ENCODE measurements around the gene SERP2. TPM values are rescaled to one million over a fixed set of nuclear protein-coding genes. Genes with fewer than 3 reads are reported as not detected.

Gene SERP2
- total RNA-seq, 1 donor from 2014 or later = 0.24 TPM

GRCh38 chr13:44423824-44424223 lies 50.2 kb downstream of the SERP2 start:
- Mint-ChIP-seq H3K27me3 (peaks cover 23% of the 10 kb centered on the region), H3K36me3 (ENCODE audit: low read depth) (no peaks in the 10 kb centered on the region), H3K4me1 (peaks cover 4% of the 10 kb centered on the region), H3K27ac (no peak overlapping the region), H3K4me3 (no peak overlapping the region), H3K9me3 (no peaks in the 10 kb centered on the region)
- no peak for TF ChIP-seq CTCF (IDR thresholded peaks at IDR 0.05)
- ATAC-seq (ENCODE audit: low read depth) (no peak), DNase-seq (no peak)
- intact Hi-C loops (cut with micrococcal nuclease) = no loop called here
- POLR2A ChIA-PET = interaction anchor here (0.8 kb wide), 1 partner anchor 11 kb away, joined by 3 read pairs; no protein-coding TSS in a partner anchor
- CTCF ChIA-PET = no interaction called here

- intact Hi-C loops (cut with micrococcal nuclease) = no loop called here
- TF ChIP-seq CTCF (IDR thresholded peaks at IDR 0.05) = no peak
- no peaks in the 10 kb centered on the region for H3K9me3 Mint-ChIP-seq
- DNase-seq (no peak), ATAC-seq (ENCODE audit: low read depth) (no peak)
- H3K27ac Mint-ChIP-seq = no peak overlapping the region
- H3K4me1 Mint-ChIP-seq = peaks cover 4% of the 10 kb centered on the region
- CTCF ChIA-PET = no interaction called here
- POLR2A ChIA-PET = interaction anchor here (1.1 kb wide), 1 partner anchor 10 kb away, joined by 3 read pairs; no protein-coding TSS in a partner anchor
- H3K27me3 Mint-ChIP-seq = peaks cover 23% of the 10 kb centered on the region
- no peak overlapping the region for H3K4me3 Mint-ChIP-seq
- no peaks in the 10 kb centered on the region for H3K36me3 Mint-ChIP-seq (ENCODE audit: low read depth)
Observed at GRCh38 chr13:44425041-44425814, 51.6 kb downstream of the SERP2 start.

- H3K4me1 Mint-ChIP-seq = peaks cover 4% of the 10 kb centered on the region
- DNase-seq = no peak
- no peak overlapping the region for H3K27ac Mint-ChIP-seq
- POLR2A ChIA-PET = interaction anchor here (1.1 kb wide), 1 partner anchor 9 kb away, joined by 3 read pairs; no protein-coding TSS in a partner anchor
- TF ChIP-seq CTCF (IDR thresholded peaks at IDR 0.05) = no peak
- no peaks in the 10 kb centered on the region for H3K36me3 Mint-ChIP-seq (ENCODE audit: low read depth)
- intact Hi-C loops (cut with micrococcal nuclease) = no loop called here
- CTCF ChIA-PET = no interaction called here
- no peaks in the 10 kb centered on the region for H3K9me3 Mint-ChIP-seq
- ATAC-seq (ENCODE audit: low read depth) = no peak
- H3K4me3 Mint-ChIP-seq = no peak overlapping the region
- H3K27me3 Mint-ChIP-seq = peaks cover 23% of the 10 kb centered on the region
Observed at GRCh38 chr13:44425815-44426078, 52.1 kb downstream of the SERP2 start.

- CTCF ChIA-PET = interaction anchor here (0.9 kb wide), 1 partner anchor 375 kb away, joined by 3 read pairs; no protein-coding TSS in a partner anchor
- Mint-ChIP-seq H3K27ac (no peak overlapping the region), H3K9me3 (no peaks in the 10 kb centered on the region), H3K36me3 (ENCODE audit: low read depth) (no peaks in the 10 kb centered on the region), H3K27me3 (peaks cover 23% of the 10 kb centered on the region), H3K4me3 (no peak overlapping the region), H3K4me1 (peaks cover 4% of the 10 kb centered on the region)
- TF ChIP-seq CTCF (IDR thresholded peaks at IDR 0.05) = no peak
- intact Hi-C loops (cut with micrococcal nuclease) = no loop called here
- DNase-seq (no peak), ATAC-seq (ENCODE audit: low read depth) (no peak)
- POLR2A ChIA-PET = interaction anchor here (1.1 kb wide), 1 partner anchor 9 kb away, joined by 3 read pairs; no protein-coding TSS in a partner anchor
Observed at GRCh38 chr13:44426461-44426860, 52.8 kb downstream of the SERP2 start.

GRCh38 chr13:44429311-44429710 lies 55.7 kb downstream of the SERP2 start:
- Mint-ChIP-seq H3K27me3 (peaks cover 8% of the 10 kb centered on the region), H3K4me1 (peaks cover 4% of the 10 kb centered on the region), H3K4me3 (no peak overlapping the region), H3K9me3 (no peaks in the 10 kb centered on the region), H3K27ac (no peak overlapping the region), H3K36me3 (ENCODE audit: low read depth) (no peaks in the 10 kb centered on the region)
- intact Hi-C loops (cut with micrococcal nuclease) = no loop called here
- ChIA-PET CTCF (interaction anchor here (1.9 kb wide), 1 partner anchor 9 kb away, joined by 6 read pairs; no protein-coding TSS in a partner anchor), POLR2A (no interaction called here)
- no peak for DNase-seq
- TF ChIP-seq CTCF (IDR thresholded peaks at IDR 0.05) = no peak
- no peak for ATAC-seq (ENCODE audit: low read depth)

Measured in activated B cell treated with CpG ODN at 0.5 μM for 24 hours (primary cell).